A549 (cell line): ENCODE measurements around the gene ZIC2. TPM values are rescaled to one million over a fixed set of nuclear protein-coding genes. Genes with fewer than 3 reads are reported as not detected.

Source experiments
- ATAC-seq, 2 experiments: fragments of 200-7000 bp in 1 of 2; fragments of >200 bp in 1 of 2; cut with Nextera tagmentation in 1 of 2; cut with Tn5 transposase in 1 of 2; 3 replicates each; pipeline versions ENCODE4 v1.8.0 to v1.9.1; 2018 to 2020; ENCODE audit warnings: mild to moderate bottlenecking in 1 of 2, moderate library complexity in 1 of 2
- CTCF ChIA-PET: fragments of 300-600 bp; sonication (Branson Sonifier 250); formaldehyde crosslinking; extraction: SDS; loops from one replicate; lab custom pipeline; 2021; ENCODE audit warnings: antibody characterized with exemption, inconsistent platforms; lab: Yijun Ruan, JAX
- POLR2A ChIA-PET: fragments of 350-600 bp; formaldehyde crosslinking; extraction: SDS; loops from one replicate; lab custom pipeline; 2021; ENCODE audit warnings: antibody characterized with exemption, inconsistent platforms; lab: Yijun Ruan, JAX
- DNase-seq, 2 experiments: peaks; one replicate each; pipeline versions ENCODE4 v3.0.0 to v3.0.0-alpha.2; 2011 to 2016; ENCODE audit warnings: low read depth in 1 of 2, low spot score in 1 of 2
- FAIRE-seq: peaks from 2 replicates; lab custom pipeline; 2011; peaks lifted over from hg19 to GRCh38; lab: Jason Lieb, UNC
- H3K27ac ChIP-seq, 2 experiments: fragments of >200 bp; sonication (Bioruptor Twin); formaldehyde crosslinking; 3 replicates each; pipeline ENCODE4 v1.5.1; 2016 to 2017
- H3K4me1 ChIP-seq: fragments of >200 bp; sonication (Bioruptor Twin); formaldehyde crosslinking; 3 replicates; pipeline ENCODE4 v1.6.1; 2016
- H3K4me2 ChIP-seq: fragments of >200 bp; sonication (Bioruptor Twin); formaldehyde crosslinking; 3 replicates; pipeline ENCODE4 v1.6.1; 2016
- H3K4me3 ChIP-seq: fragments of >200 bp; sonication (Bioruptor Twin); formaldehyde crosslinking; 3 replicates; pipeline ENCODE4 v1.5.1; 2016
- H3K9me3 ChIP-seq: fragments of >200 bp; sonication (Bioruptor Twin); formaldehyde crosslinking; 3 replicates; pipeline ENCODE4 v1.6.1; 2016
- CBX8 ChIP-seq: fragments of 200-600 bp; sonication (generic); IDR thresholded peaks from 2 replicates; pipeline ENCODE4 v1.6.1; 2016
- CTCF ChIP-seq: fragments of >200 bp; sonication (Bioruptor Twin); formaldehyde crosslinking; IDR thresholded peaks from 3 replicates; pipeline ENCODE4 v1.5.1; 2016
- EHMT2 ChIP-seq: fragments of 200-600 bp; sonication (generic); IDR thresholded peaks from 2 replicates; pipeline ENCODE4 v1.6.1; 2016; ENCODE audit warnings: antibody characterized with exemption, low read depth, mild to moderate bottlenecking, moderate library complexity
- EP300 ChIP-seq, 2 experiments: fragments of >200 bp; sonication (Bioruptor Twin); formaldehyde crosslinking; IDR thresholded peaks; 2 replicates in 1 of 2; 3 replicates in 1 of 2; pipeline ENCODE4 v1.6.1; 2016 to 2017
- ESRRA ChIP-seq: fragments of 150-350 bp; IDR thresholded peaks from 2 replicates; pipeline ENCODE4 v1.6.1; 2014; ENCODE audit warnings: mild to moderate bottlenecking, low read length, borderline replicate concordance
- MAX ChIP-seq: IDR thresholded peaks from 2 replicates; pipeline ENCODE4 v1.6.1; 2012
- NFE2L2 ChIP-seq: fragments of 150-350 bp; conservative IDR thresholded peaks from 2 replicates; pipeline ENCODE4 v1.6.1; 2014; ENCODE audit warnings: low read length
- POLR2AphosphoS2 ChIP-seq: conservative IDR thresholded peaks from 2 replicates; pipeline ENCODE4 v1.6.1; 2012; ENCODE audit warnings: low read length, improper control_type of control experiment, inconsistent platforms
- RAD21 ChIP-seq, 2 experiments: fragments of >200 bp in 1 of 2; sonication (Bioruptor Twin) in 1 of 2; formaldehyde crosslinking in 1 of 2; IDR thresholded peaks in 1 of 2; conservative IDR thresholded peaks in 1 of 2; 2 replicates in 1 of 2; 3 replicates in 1 of 2; pipeline ENCODE4 v1.6.1; 2012 to 2018; ENCODE audit warnings: inconsistent platforms in 1 of 2
- REST ChIP-seq: fragments of 200-600 bp; sonication (generic); IDR thresholded peaks from 2 replicates; pipeline ENCODE4 v1.6.1; 2016; ENCODE audit warnings: antibody characterized with exemption, mild to moderate bottlenecking, moderate library complexity
- SMC3 ChIP-seq: fragments of >200 bp; sonication (Bioruptor Twin); formaldehyde crosslinking; IDR thresholded peaks from 3 replicates; pipeline ENCODE4 v1.6.1; 2018; ENCODE audit warnings: inconsistent platforms
- ZC3H11A ChIP-seq: fragments of 450-650 bp; IDR thresholded peaks from 2 replicates; pipeline ENCODE4 v1.6.1; 2014; ENCODE audit warnings: antibody characterized with exemption, mild to moderate bottlenecking
- WGBS: methylation state at CpG from one replicate; pipeline ENCODE4 v1.1.6; 2017; ENCODE audit errors: missing lambda C conversion rate; 5-methylcytosine and 5-hydroxymethylcytosine counted together
- polyA plus RNA-seq, 4 experiments: library from polyadenylated mRNA; depleted of rRNA in 3 of 4; stranded (reverse); fragments of >200 nt; fragmentation: RNase III in 1 of 4; extraction: RNeasy Plus Mini Kit Qiagen cat#74134 plus additional on column Dnase treatment in 1 of 4; gene quantifications; 2 replicates in 3 of 4; 3 replicates in 1 of 4; pipeline ENCODE4 v1.2.3, GENCODE V29; 2011 to 2017

Gene ZIC2
- polyA plus RNA-seq, 2 of the 4 experiments (the other 2 are of a cell fraction), result 2.1 to 10.3 TPM

- TF ChIP-seq CTCF (no peak), POLR2AphosphoS2 (no peak), SMC3 (no peak), RAD21 (conservative IDR thresholded peaks at IDR 0.05 in 1 of 2, IDR thresholded peaks at IDR 0.05 in 1 of 2) (no peak)
Measured at GRCh38 chr13:99982731-99983498, 1.3 kb downstream of the ZIC2 start (continued).

- 6% methylated on average over 32 of the region's 42 CpGs for WGBS
- H3K9me3 ChIP-seq, result no peaks in the 10 kb centered on the region
- ATAC-seq, result no peak
- no peak for DNase-seq
- no peak for TF ChIP-seq ESRRA
- no peak for TF ChIP-seq REST
- no peak for TF ChIP-seq ZC3H11A
- no peak for TF ChIP-seq CBX8
- no peak for TF ChIP-seq EP300 (IDR thresholded peaks at IDR 0.05)
- no peak for TF ChIP-seq NFE2L2
- peaks cover 7% of the 10 kb centered on the region; the same call in 2 of the 3 replicates for H3K4me1 ChIP-seq
- H3K4me2 ChIP-seq, result peak overlapping the region; percentile 92
- FAIRE-seq, result no peak
- peak overlapping the region; percentile 84 to 97 for H3K27ac ChIP-seq
- ChIA-PET CTCF (interaction anchor here (0.9 to 1.8 kb wide), 4 partner anchors 9 to 531 kb away, joined by 3 to 6 read pairs (median 4); no protein-coding TSS in a partner anchor), POLR2A (interaction anchor here (1.0 kb wide), 1 partner anchor 13 kb away, joined by 4 read pairs; no protein-coding TSS in a partner anchor)
- peak overlapping the region; percentile 92 for H3K4me3 ChIP-seq
Measured at GRCh38 chr13:99983499-99984401, 2.2 kb downstream of the ZIC2 start.

- Histone ChIP-seq H3K9me3 (no peaks in the 10 kb centered on the region), H3K4me1 (0 out of 3 replicates have a peak, but pooled peaks cover 2% of the 10 kb centered on the region), H3K27ac (peak overlapping the region; percentile 84 to 97), H3K4me3 (peak overlapping the region; percentile 92), H3K4me2 (peak overlapping the region; percentile 92)
- ATAC-seq (no peak), DNase-seq (peak in 1 of 2 experiments; percentile 40), FAIRE-seq (no peak)
- 63% methylated on average over 15 of the region's 44 CpGs for WGBS
- POLR2A ChIA-PET, result interaction anchor here (1.0 kb wide), 1 partner anchor 14 kb away, joined by 4 read pairs; no protein-coding TSS in a partner anchor
- CTCF ChIA-PET, result interaction anchor here (0.6 to 1.8 kb wide), 4 partner anchors 8 to 530 kb away, joined by 3 to 6 read pairs (median 4); no protein-coding TSS in a partner anchor
- TF ChIP-seq EHMT2 (no peak), MAX (peak; percentile 40; the same call in 1 of the 2 replicates)
Measured at GRCh38 chr13:99984461-99985240, 3.1 kb downstream of the ZIC2 start.
